H9 (cell line): ENCODE results near the gene PCDHGB1. TPM values are rescaled to one million over a fixed set of nuclear protein-coding genes. Genes with fewer than 3 reads are reported as not detected.
"Not testable (repeated sequence)": the region's sequence is repeated elsewhere in the genome, so short reads cannot be mapped to it uniquely, and the experiment has no call there.

Source experiments
- DNase-seq: peaks from one replicate; pipeline ENCODE4 v3.0.0-alpha.2; 2017
- H2AFZ ChIP-seq: one replicate; pipeline ENCODE4 v1.6.1; 2013; ENCODE audit warnings: mild to moderate bottlenecking, low read length, control low read depth, moderate library complexity
- H2AK5ac ChIP-seq: 2 replicates; pipeline ENCODE4 v1.6.1; 2013; ENCODE audit warnings: low read length, control low read depth, mixed read lengths; ENCODE audit not compliant: insufficient read length
- H2BK120ac ChIP-seq: one replicate; pipeline ENCODE4 v1.6.1; 2013; ENCODE audit warnings: low read depth, mild to moderate bottlenecking, low read length, control low read depth, inconsistent platforms; ENCODE audit not compliant: poor library complexity, severe bottlenecking
- H2BK12ac ChIP-seq: 2 replicates; pipeline ENCODE4 v1.6.1; 2013; ENCODE audit warnings: low read length, control low read depth, mixed read lengths, low read depth; ENCODE audit not compliant: insufficient read length
- H2BK15ac ChIP-seq: 2 replicates; pipeline ENCODE4 v1.6.1; 2013; ENCODE audit warnings: low read depth, low read length, control low read depth
- H2BK20ac ChIP-seq: one replicate; pipeline ENCODE4 v1.6.1; 2013; ENCODE audit warnings: low read depth, mild to moderate bottlenecking, low read length, control low read depth, inconsistent platforms; ENCODE audit not compliant: poor library complexity, severe bottlenecking
- H2BK5ac ChIP-seq: 2 replicates; pipeline ENCODE4 v1.6.1; 2013; ENCODE audit warnings: low read length, control low read depth, mixed read lengths; ENCODE audit not compliant: insufficient read length
- H3K14ac ChIP-seq: 2 replicates; pipeline ENCODE4 v1.6.1; 2013; ENCODE audit warnings: low read length, control low read depth; ENCODE audit not compliant: insufficient read depth
- H3K18ac ChIP-seq: 2 replicates; pipeline ENCODE4 v1.6.1; 2013; ENCODE audit warnings: low read depth, mild to moderate bottlenecking, mixed read lengths, low read length, control low read depth; ENCODE audit not compliant: insufficient read length
- H3K23ac ChIP-seq: 2 replicates; pipeline ENCODE4 v1.6.1; 2013; ENCODE audit warnings: low read length, control low read depth, mixed read lengths, low read depth; ENCODE audit not compliant: insufficient read length
- H3K23me2 ChIP-seq: 2 replicates; pipeline ENCODE4 v1.6.1; 2013; ENCODE audit warnings: low read depth, mild to moderate bottlenecking, mixed read lengths, low read length, control low read depth; ENCODE audit not compliant: insufficient read length, poor library complexity, severe bottlenecking
- H3K27ac ChIP-seq: 2 replicates; pipeline ENCODE4 v1.5.1; 2013; ENCODE audit warnings: low read length, control low read depth, mixed read lengths, low read depth; ENCODE audit not compliant: insufficient read length
- H3K27me3 ChIP-seq: 2 replicates; pipeline ENCODE4 v1.6.1; 2013; ENCODE audit warnings: low read length, control low read depth, inconsistent platforms; ENCODE audit not compliant: insufficient read depth
- H3K4ac ChIP-seq: 2 replicates; pipeline ENCODE4 v1.6.1; 2013; ENCODE audit warnings: low read depth, mild to moderate bottlenecking, control low read depth, inconsistent platforms, low read length, moderate library complexity
- H3K4me1 ChIP-seq: 2 replicates; pipeline ENCODE4 v1.6.1; 2013; ENCODE audit warnings: low read length, control low read depth, inconsistent platforms; ENCODE audit not compliant: insufficient read depth
- H3K4me2 ChIP-seq: 2 replicates; pipeline ENCODE4 v1.6.1; 2013; ENCODE audit warnings: low read length, control low read depth, mixed read lengths; ENCODE audit not compliant: insufficient read length, insufficient read depth
- H3K56ac ChIP-seq: 2 replicates; pipeline ENCODE4 v1.6.1; 2013; ENCODE audit warnings: low read depth, mild to moderate bottlenecking, mixed read lengths, low read length, control low read depth; ENCODE audit not compliant: insufficient read length
- H3K79me1 ChIP-seq: 2 replicates; pipeline ENCODE4 v1.6.1; 2013; ENCODE audit warnings: low read depth, mild to moderate bottlenecking, moderate library complexity, low read length, control low read depth, inconsistent platforms; ENCODE audit not compliant: insufficient read depth, poor library complexity, severe bottlenecking
- H3K79me2 ChIP-seq: 2 replicates; pipeline ENCODE4 v1.6.1; 2013; ENCODE audit warnings: low read length, control low read depth, inconsistent platforms; ENCODE audit not compliant: insufficient read depth
- H3K9ac ChIP-seq: 2 replicates; pipeline ENCODE4 v1.6.1; 2013; ENCODE audit warnings: low read length, control low read depth, mixed read lengths; ENCODE audit not compliant: insufficient read length; ENCODE audit errors: extremely low read depth
- H3K9me3 ChIP-seq: one replicate; pipeline ENCODE4 v1.6.1; 2013; ENCODE audit warnings: low read depth, low read length, inconsistent platforms; ENCODE audit not compliant: control insufficient read depth
- H3T11ph ChIP-seq: one replicate; pipeline ENCODE4 v1.6.1; 2013; ENCODE audit warnings: mild to moderate bottlenecking, low read length, control low read depth, inconsistent platforms
- H4K20me1 ChIP-seq: one replicate; pipeline ENCODE4 v1.6.1; 2013; ENCODE audit not compliant: control insufficient read depth, insufficient read length, insufficient read depth
- H4K5ac ChIP-seq: 2 replicates; pipeline ENCODE4 v1.6.1; 2013; ENCODE audit warnings: low read depth, mild to moderate bottlenecking, mixed read lengths, low read length, control low read depth; ENCODE audit not compliant: insufficient read length
- H4K8ac ChIP-seq: replicated peaks from 2 replicates; pipeline ENCODE4 v1.6.1; 2013; ENCODE audit warnings: low read length, control low read depth, mixed read lengths, low read depth; ENCODE audit not compliant: insufficient read length
- H4K91ac ChIP-seq: 2 replicates; pipeline ENCODE4 v1.6.1; 2013; ENCODE audit warnings: low read depth, mild to moderate bottlenecking, moderate library complexity, mixed read lengths, low read length, control low read depth; ENCODE audit not compliant: insufficient read length
- H3K27ac Mint-ChIP-seq, 3 experiments: 2 replicates in 2 of 3; 3 replicates in 1 of 3; pipeline ENCODE4 v1.8.0; 2020 to 2021; ENCODE audit warnings: mixed read lengths in 3 of 3, mild to moderate bottlenecking in 1 of 3, moderate library complexity in 1 of 3
- H3K27me3 Mint-ChIP-seq: 2 replicates; pipeline ENCODE4 v1.8.0; 2021; ENCODE audit warnings: low read depth, mild to moderate bottlenecking, moderate library complexity, mixed read lengths
- H3K36me3 Mint-ChIP-seq, 3 experiments: 2 replicates in 2 of 3; 3 replicates in 1 of 3; pipeline ENCODE4 v1.8.0; 2020 to 2021; ENCODE audit warnings: low read depth in 3 of 3, mixed read lengths in 3 of 3; ENCODE audit not compliant: insufficient read depth in 1 of 3
- H3K4me1 Mint-ChIP-seq, 2 experiments: 2 replicates each; pipeline ENCODE4 v1.8.0; 2020; ENCODE audit warnings: mixed read lengths in 2 of 2
- H3K4me3 Mint-ChIP-seq, 2 experiments: 2 replicates in 1 of 2; 3 replicates in 1 of 2; pipeline ENCODE4 v1.8.0; 2020 to 2021; ENCODE audit warnings: mild to moderate bottlenecking in 2 of 2, mixed read lengths in 2 of 2, moderate library complexity in 1 of 2
- H3K9me3 Mint-ChIP-seq, 2 experiments: 2 replicates in 1 of 2; 3 replicates in 1 of 2; pipeline ENCODE4 v1.8.0; 2020; ENCODE audit warnings: mild to moderate bottlenecking in 2 of 2, mixed read lengths in 2 of 2, moderate library complexity in 1 of 2
- WGBS: extraction: QIAGEN DNeasy Blood & Tissue Kit; methylation state at CpG from one replicate; pipeline ENCODE4 v1.1.7; 2013; ENCODE audit warnings: missing lambda C conversion rate, low lambda C conversion rate, mixed read lengths; ENCODE audit not compliant: insufficient read length; ENCODE audit errors: extremely low coverage; 5-methylcytosine and 5-hydroxymethylcytosine counted together
- total RNA-seq: library from RNA; stranded (reverse); gene quantifications from 2 replicates; pipeline ENCODE4 v1.2.1, GENCODE V29; 2021
- TF ChIP-seq, protein P1 (sequence below): fragments of 200-600 bp; sonication (generic); conservative IDR thresholded peaks from 3 replicates; pipeline ENCODE4 v1.8.0; 2021; ENCODE audit warnings: antibody characterized with exemption, mild to moderate bottlenecking

The PCDHGB1 gene
- total RNA-seq, 1 experiment from 2014 or later: 5.0 TPM

DNA sequence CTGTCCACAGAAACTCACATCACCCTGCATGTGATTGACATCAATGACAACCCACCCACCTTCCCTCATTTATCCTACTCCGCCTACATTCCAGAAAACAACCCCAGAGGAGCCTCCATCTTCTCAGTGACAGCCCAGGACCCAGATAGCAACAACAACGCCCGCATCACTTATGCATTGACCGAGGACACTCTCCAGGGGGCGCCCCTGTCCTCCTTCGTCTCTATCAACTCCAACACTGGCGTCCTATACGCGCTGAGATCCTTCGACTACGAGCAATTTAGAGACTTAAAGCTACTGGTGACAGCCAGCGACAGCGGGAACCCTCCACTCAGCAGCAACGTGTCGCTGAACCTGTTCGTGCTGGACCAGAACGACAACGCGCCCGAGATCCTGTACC is 4.6 kb upstream of the PCDHGB1 start:
- H3K23ac ChIP-seq: no peak overlapping the region
- TF ChIP-seq, protein P1, sequence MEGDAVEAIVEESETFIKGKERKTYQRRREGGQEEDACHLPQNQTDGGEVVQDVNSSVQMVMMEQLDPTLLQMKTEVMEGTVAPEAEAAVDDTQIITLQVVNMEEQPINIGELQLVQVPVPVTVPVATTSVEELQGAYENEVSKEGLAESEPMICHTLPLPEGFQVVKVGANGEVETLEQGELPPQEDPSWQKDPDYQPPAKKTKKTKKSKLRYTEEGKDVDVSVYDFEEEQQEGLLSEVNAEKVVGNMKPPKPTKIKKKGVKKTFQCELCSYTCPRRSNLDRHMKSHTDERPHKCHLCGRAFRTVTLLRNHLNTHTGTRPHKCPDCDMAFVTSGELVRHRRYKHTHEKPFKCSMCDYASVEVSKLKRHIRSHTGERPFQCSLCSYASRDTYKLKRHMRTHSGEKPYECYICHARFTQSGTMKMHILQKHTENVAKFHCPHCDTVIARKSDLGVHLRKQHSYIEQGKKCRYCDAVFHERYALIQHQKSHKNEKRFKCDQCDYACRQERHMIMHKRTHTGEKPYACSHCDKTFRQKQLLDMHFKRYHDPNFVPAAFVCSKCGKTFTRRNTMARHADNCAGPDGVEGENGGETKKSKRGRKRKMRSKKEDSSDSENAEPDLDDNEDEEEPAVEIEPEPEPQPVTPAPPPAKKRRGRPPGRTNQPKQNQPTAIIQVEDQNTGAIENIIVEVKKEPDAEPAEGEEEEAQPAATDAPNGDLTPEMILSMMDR: peak; percentile 29; the same call in 2 of the 3 replicates
- no peak overlapping the region for H3K56ac ChIP-seq
- no peak overlapping the region for H4K91ac ChIP-seq
- H3K23me2 ChIP-seq: peaks cover 4% of the 10 kb centered on the region
- H2BK12ac ChIP-seq: no peak overlapping the region
- no peak overlapping the region for H2BK5ac ChIP-seq
- H4K5ac ChIP-seq: no peak overlapping the region
- H2BK20ac ChIP-seq: no peak overlapping the region
- H3K79me1 ChIP-seq: no peaks in the 10 kb centered on the region
- H3K27me3 Mint-ChIP-seq: peaks cover 5% of the 10 kb centered on the region
- H3K27me3 ChIP-seq: no peaks in the 10 kb centered on the region
- peaks cover 12% of the 10 kb centered on the region for H3K9me3 ChIP-seq
- no peak overlapping the region for H3K27ac ChIP-seq
- H4K8ac ChIP-seq: no peak overlapping the region
- H4K20me1 ChIP-seq: no peaks in the 10 kb centered on the region
- H3K18ac ChIP-seq: no peak overlapping the region
- peaks cover 4 to 9% of the 10 kb centered on the region in 2 experiments for H3K4me1 Mint-ChIP-seq
- no peak overlapping the region for H3K14ac ChIP-seq
- DNase-seq: no peak
- H3K4me2 ChIP-seq: no peak overlapping the region
- H3K4me3 Mint-ChIP-seq: no peak overlapping the region
- no peak overlapping the region for H3K9ac ChIP-seq
- H2BK15ac ChIP-seq: no peak overlapping the region
- WGBS: no CpG with 5 or more reads among the region's 20 CpGs
- H2AK5ac ChIP-seq: no peak overlapping the region
- H3K9me3 Mint-ChIP-seq: peaks cover 55 to 67% of the 10 kb centered on the region in 2 experiments
- no peak overlapping the region for H2AFZ ChIP-seq
- no peak overlapping the region for H3K4ac ChIP-seq
- no peak overlapping the region for H3T11ph ChIP-seq
- no peaks in the 10 kb centered on the region for H3K4me1 ChIP-seq
- H2BK120ac ChIP-seq: no peak overlapping the region
- no peak overlapping the region for H3K27ac Mint-ChIP-seq
- H3K79me2 ChIP-seq: no peaks in the 10 kb centered on the region
- H3K36me3 Mint-ChIP-seq: peaks cover 15 to 43% (median 21%) of the 10 kb centered on the region in 3 experiments

DNA sequence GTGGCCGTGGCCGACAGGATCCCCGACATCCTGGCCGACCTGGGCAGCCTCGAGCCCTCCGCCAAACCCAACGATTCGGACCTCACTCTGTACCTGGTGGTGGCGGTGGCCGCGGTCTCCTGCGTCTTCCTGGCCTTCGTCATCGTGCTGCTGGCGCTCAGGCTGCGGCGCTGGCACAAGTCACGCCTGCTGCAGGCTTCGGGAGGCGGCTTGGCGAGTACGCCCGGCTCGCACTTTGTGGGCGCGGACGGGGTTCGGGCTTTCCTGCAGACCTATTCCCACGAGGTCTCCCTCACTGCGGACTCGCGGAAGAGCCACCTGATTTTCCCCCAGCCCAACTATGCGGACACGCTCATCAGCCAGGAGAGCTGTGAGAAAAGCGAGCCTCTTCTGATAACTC is 3.9 kb upstream of the PCDHGB1 start:
- not testable (repeated sequence) for DNase-seq, H2BK120ac ChIP-seq, H3K79me2 ChIP-seq, H2BK12ac ChIP-seq, H3K9ac ChIP-seq, H4K20me1 ChIP-seq, H2AK5ac ChIP-seq, H3K4me1 ChIP-seq, H3K14ac ChIP-seq, H3K23me2 ChIP-seq, H3K27ac Mint-ChIP-seq, H2AFZ ChIP-seq, H3K27me3 ChIP-seq, H3K23ac ChIP-seq, H3K56ac ChIP-seq, H2BK15ac ChIP-seq, H4K8ac ChIP-seq, H3T11ph ChIP-seq, H3K4me2 ChIP-seq, H3K79me1 ChIP-seq, H3K27ac ChIP-seq, H3K4me3 Mint-ChIP-seq, H3K18ac ChIP-seq, H4K5ac ChIP-seq, H3K27me3 Mint-ChIP-seq, H2BK20ac ChIP-seq, H2BK5ac ChIP-seq, H3K4ac ChIP-seq, H4K91ac ChIP-seq
- peaks cover 55 to 70% of the 10 kb centered on the region in 2 experiments for H3K9me3 Mint-ChIP-seq
- H3K36me3 Mint-ChIP-seq: peaks cover 14 to 45% (median 24%) of the 10 kb centered on the region in 3 experiments
- peaks cover 13% of the 10 kb centered on the region for H3K9me3 ChIP-seq
- no CpG with 5 or more reads among the region's 35 CpGs for WGBS
- peaks cover 6 to 11% of the 10 kb centered on the region in 2 experiments for H3K4me1 Mint-ChIP-seq
